ENCODE measurements around the gene SPOCK3.

DNA sequence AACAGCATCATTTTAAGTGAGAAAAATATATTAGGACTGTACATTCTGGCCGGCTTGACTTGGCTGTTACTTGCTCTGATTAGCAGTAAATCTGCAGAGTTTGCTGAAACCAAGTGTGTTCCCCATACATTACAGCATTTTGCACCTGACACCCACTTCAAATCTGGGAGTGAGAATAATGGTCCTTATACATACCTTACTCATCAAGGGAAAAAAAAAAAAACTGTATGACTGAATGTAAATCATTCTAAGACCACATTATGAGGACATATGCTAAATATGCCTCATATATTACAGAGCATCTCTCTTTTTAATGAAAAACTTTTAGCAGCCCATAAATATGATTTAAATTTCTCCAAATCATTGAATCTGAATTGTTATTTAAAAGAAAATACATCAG, 406.7 kb downstream of the SPOCK3 start:
- no peak for TF ChIP-seq POLR2A (IDR thresholded peaks at IDR 0.05)
- TF ChIP-seq, protein P1, sequence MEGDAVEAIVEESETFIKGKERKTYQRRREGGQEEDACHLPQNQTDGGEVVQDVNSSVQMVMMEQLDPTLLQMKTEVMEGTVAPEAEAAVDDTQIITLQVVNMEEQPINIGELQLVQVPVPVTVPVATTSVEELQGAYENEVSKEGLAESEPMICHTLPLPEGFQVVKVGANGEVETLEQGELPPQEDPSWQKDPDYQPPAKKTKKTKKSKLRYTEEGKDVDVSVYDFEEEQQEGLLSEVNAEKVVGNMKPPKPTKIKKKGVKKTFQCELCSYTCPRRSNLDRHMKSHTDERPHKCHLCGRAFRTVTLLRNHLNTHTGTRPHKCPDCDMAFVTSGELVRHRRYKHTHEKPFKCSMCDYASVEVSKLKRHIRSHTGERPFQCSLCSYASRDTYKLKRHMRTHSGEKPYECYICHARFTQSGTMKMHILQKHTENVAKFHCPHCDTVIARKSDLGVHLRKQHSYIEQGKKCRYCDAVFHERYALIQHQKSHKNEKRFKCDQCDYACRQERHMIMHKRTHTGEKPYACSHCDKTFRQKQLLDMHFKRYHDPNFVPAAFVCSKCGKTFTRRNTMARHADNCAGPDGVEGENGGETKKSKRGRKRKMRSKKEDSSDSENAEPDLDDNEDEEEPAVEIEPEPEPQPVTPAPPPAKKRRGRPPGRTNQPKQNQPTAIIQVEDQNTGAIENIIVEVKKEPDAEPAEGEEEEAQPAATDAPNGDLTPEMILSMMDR (IDR thresholded peaks at IDR 0.05), result no peak
- no peak for TF ChIP-seq POLR2AphosphoS5 (IDR thresholded peaks at IDR 0.05)
- TF ChIP-seq EP300 (IDR thresholded peaks at IDR 0.05), result no peak

Data from sigmoid colon (tissue), 4 donors.